ENCODE measurements around the gene PLK5.

The PLK5 gene

GRCh38 chr19:1486720-1487575 is 36.9 kb upstream of the PLK5 start:
- no peaks in the 10 kb centered on the region for H3K27me3 Mint-ChIP-seq
- peaks cover 16% of the 10 kb centered on the region for H3K4me1 Mint-ChIP-seq
- ATAC-seq (replicated peaks; ENCODE audit: extremely low read depth, poor library complexity, severe bottlenecking) (no peak), DNase-seq (ENCODE audit: low spot score in 2 of 2) (no peak)
- no peaks in the 10 kb centered on the region for H3K9me3 Mint-ChIP-seq
- peaks cover 5% of the 10 kb centered on the region for H3K36me3 Mint-ChIP-seq (ENCODE audit: insufficient read depth)
- H3K27ac Mint-ChIP-seq (ENCODE audit: low read depth) = no peak overlapping the region
- no peak overlapping the region for H3K4me3 Mint-ChIP-seq

- DNase-seq (ENCODE audit: low spot score in 2 of 2) (no peak), ATAC-seq (replicated peaks; ENCODE audit: extremely low read depth, poor library complexity, severe bottlenecking) (no peak)
- no peak overlapping the region for H3K4me3 Mint-ChIP-seq
- H3K36me3 Mint-ChIP-seq (ENCODE audit: insufficient read depth) = peaks cover 5% of the 10 kb centered on the region
- H3K4me1 Mint-ChIP-seq = peaks cover 18% of the 10 kb centered on the region
- H3K27me3 Mint-ChIP-seq = no peaks in the 10 kb centered on the region
- no peak overlapping the region for H3K27ac Mint-ChIP-seq (ENCODE audit: low read depth)
- no peaks in the 10 kb centered on the region for H3K9me3 Mint-ChIP-seq
Observed at GRCh38 chr19:1487576-1488281, 36.1 kb upstream of the PLK5 start.

- no peak overlapping the region for H3K4me3 Mint-ChIP-seq
- no peaks in the 10 kb centered on the region for H3K27me3 Mint-ChIP-seq
- H3K4me1 Mint-ChIP-seq = peaks cover 18% of the 10 kb centered on the region
- peaks cover 5% of the 10 kb centered on the region for H3K36me3 Mint-ChIP-seq (ENCODE audit: insufficient read depth)
- no peak overlapping the region for H3K27ac Mint-ChIP-seq (ENCODE audit: low read depth)
- DNase-seq (ENCODE audit: low spot score in 2 of 2) (no peak), ATAC-seq (replicated peaks; ENCODE audit: extremely low read depth, poor library complexity, severe bottlenecking) (no peak)
- no peaks in the 10 kb centered on the region for H3K9me3 Mint-ChIP-seq
Observed at GRCh38 chr19:1488282-1488601, 35.6 kb upstream of the PLK5 start.

GRCh38 chr19:1489463-1490310 is 34.2 kb upstream of the PLK5 start:
- H3K27ac Mint-ChIP-seq (ENCODE audit: low read depth) = peak overlapping the region; percentile 32
- peaks cover 18% of the 10 kb centered on the region for H3K4me1 Mint-ChIP-seq
- H3K4me3 Mint-ChIP-seq = peak overlapping the region; percentile 82
- H3K9me3 Mint-ChIP-seq = no peaks in the 10 kb centered on the region
- ATAC-seq (replicated peaks; ENCODE audit: extremely low read depth, poor library complexity, severe bottlenecking) (no peak), DNase-seq (ENCODE audit: low spot score in 2 of 2) (no peak)
- peaks cover 5% of the 10 kb centered on the region for H3K36me3 Mint-ChIP-seq (ENCODE audit: insufficient read depth)
- no peaks in the 10 kb centered on the region for H3K27me3 Mint-ChIP-seq

- Mint-ChIP-seq H3K4me1 (peaks cover 18% of the 10 kb centered on the region), H3K27me3 (no peaks in the 10 kb centered on the region), H3K9me3 (no peaks in the 10 kb centered on the region), H3K4me3 (peak within 1 kb of the TSS; percentile 82), H3K27ac (ENCODE audit: low read depth) (peak within 1 kb of the TSS; percentile 35), H3K36me3 (ENCODE audit: insufficient read depth) (peaks cover 5% of the 10 kb centered on the region)
- ATAC-seq (replicated peaks; ENCODE audit: extremely low read depth, poor library complexity, severe bottlenecking) (peak; percentile 89), DNase-seq (ENCODE audit: low spot score in 2 of 2) (peak; percentile 97 to 99)
Observed at GRCh38 chr19:1490311-1491113, 33.4 kb upstream of the PLK5 start, which contains the start of gene PCSK4. PCSK4 (minus strand) TSS chr19:1490350; CDS start chr19:1490346, 4 bp downstream.

GRCh38 chr19:1491114-1491848 is 32.6 kb upstream of the PLK5 start, which contains the start of gene REEP6:
REEP6 (plus strand) TSS chr19:1491181; CDS start chr19:1491270, 89 bp downstream.
- Mint-ChIP-seq H3K4me1 (peaks cover 18% of the 10 kb centered on the region), H3K27me3 (no peaks in the 10 kb centered on the region), H3K36me3 (ENCODE audit: insufficient read depth) (peaks cover 5% of the 10 kb centered on the region), H3K4me3 (peak within 1 kb of the TSS; percentile 82), H3K27ac (ENCODE audit: low read depth) (peak within 1 kb of the TSS; percentile 35), H3K9me3 (no peaks in the 10 kb centered on the region)
- ATAC-seq (replicated peaks; ENCODE audit: extremely low read depth, poor library complexity, severe bottlenecking) (peak; percentile 15), DNase-seq (ENCODE audit: low spot score in 2 of 2) (no peak)

GRCh38 chr19:1491849-1492170 is 32.1 kb upstream of the PLK5 start:
- H3K4me3 Mint-ChIP-seq = peak overlapping the region; percentile 77
- DNase-seq (ENCODE audit: low spot score in 2 of 2) (no peak), ATAC-seq (replicated peaks; ENCODE audit: extremely low read depth, poor library complexity, severe bottlenecking) (no peak)
- H3K36me3 Mint-ChIP-seq (ENCODE audit: insufficient read depth) = peaks cover 5% of the 10 kb centered on the region
- H3K9me3 Mint-ChIP-seq = no peaks in the 10 kb centered on the region
- peaks cover 18% of the 10 kb centered on the region for H3K4me1 Mint-ChIP-seq
- H3K27me3 Mint-ChIP-seq = no peaks in the 10 kb centered on the region
- H3K27ac Mint-ChIP-seq (ENCODE audit: low read depth) = no peak overlapping the region

GRCh38 chr19:1492474-1493006 is 31.3 kb upstream of the PLK5 start:
- DNase-seq (ENCODE audit: low spot score in 2 of 2) (no peak), ATAC-seq (replicated peaks; ENCODE audit: extremely low read depth, poor library complexity, severe bottlenecking) (no peak)
- Mint-ChIP-seq H3K9me3 (no peaks in the 10 kb centered on the region), H3K27ac (ENCODE audit: low read depth) (no peak overlapping the region), H3K36me3 (ENCODE audit: insufficient read depth) (peaks cover 5% of the 10 kb centered on the region), H3K4me1 (peaks cover 18% of the 10 kb centered on the region), H3K27me3 (no peaks in the 10 kb centered on the region), H3K4me3 (peak overlapping the region; percentile 77)

GRCh38 chr19:1494115-1494815 is 29.6 kb upstream of the PLK5 start:
- H3K27ac Mint-ChIP-seq (ENCODE audit: low read depth) = no peak overlapping the region

GRCh38 chr19:1495051-1495798 is 28.7 kb upstream of the PLK5 start:
- Mint-ChIP-seq H3K9me3 (no peaks in the 10 kb centered on the region), H3K4me3 (no peak overlapping the region), H3K27me3 (no peaks in the 10 kb centered on the region), H3K4me1 (peaks cover 12% of the 10 kb centered on the region), H3K36me3 (ENCODE audit: insufficient read depth) (peaks cover 9% of the 10 kb centered on the region), H3K27ac (ENCODE audit: low read depth) (no peak overlapping the region)
- DNase-seq (ENCODE audit: low spot score in 2 of 2) (no peak), ATAC-seq (replicated peaks; ENCODE audit: extremely low read depth, poor library complexity, severe bottlenecking) (no peak)

More at GRCh38 chr19:1494115-1494815, 29.6 kb upstream of the PLK5 start:
- DNase-seq (ENCODE audit: low spot score in 2 of 2) (no peak), ATAC-seq (replicated peaks; ENCODE audit: extremely low read depth, poor library complexity, severe bottlenecking) (no peak)
- Mint-ChIP-seq H3K4me3 (no peak overlapping the region), H3K9me3 (no peaks in the 10 kb centered on the region), H3K27me3 (no peaks in the 10 kb centered on the region), H3K36me3 (ENCODE audit: insufficient read depth) (peaks cover 5% of the 10 kb centered on the region), H3K4me1 (peaks cover 18% of the 10 kb centered on the region)
